ENCODE results near the gene OFD1.
"Not testable (repeated sequence)": the region's sequence is repeated elsewhere in the genome, so short reads cannot be mapped to it uniquely, and the experiment has no call there.

OFD1 gene

DNA sequence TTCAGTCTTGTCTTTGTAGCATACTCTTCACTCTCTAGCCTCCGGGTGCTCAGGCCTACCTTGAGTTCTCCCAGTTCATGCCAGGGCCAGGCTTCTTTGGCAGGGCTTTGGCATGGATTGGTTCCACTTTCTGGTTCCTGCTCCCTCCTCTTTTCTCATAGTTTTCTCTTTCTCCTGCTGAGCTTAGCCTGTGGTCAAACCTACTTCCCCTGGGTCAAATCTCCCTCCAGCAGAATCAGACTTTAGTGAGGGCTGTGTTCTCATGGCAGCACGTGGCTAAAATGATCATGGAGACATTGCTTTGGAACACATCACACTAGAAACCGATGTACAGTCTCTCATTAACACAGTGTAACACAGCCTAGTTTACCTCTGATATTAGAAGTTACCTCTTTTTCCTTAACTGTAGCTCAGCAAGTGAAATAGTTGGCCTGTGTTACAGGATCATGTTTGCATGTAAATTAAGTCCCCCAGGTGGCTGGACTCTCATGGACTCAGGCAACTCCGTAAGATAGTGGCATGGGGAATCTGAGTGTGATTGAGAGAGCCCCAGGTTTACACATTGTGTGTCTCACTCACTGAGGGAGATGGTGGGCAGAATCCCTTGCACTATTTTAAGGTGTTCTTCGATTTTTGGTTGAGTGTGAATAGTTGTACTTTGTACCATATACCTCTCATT lies 32.3 kb upstream of the OFD1 start:
- DNase-seq = no peak

DNA sequence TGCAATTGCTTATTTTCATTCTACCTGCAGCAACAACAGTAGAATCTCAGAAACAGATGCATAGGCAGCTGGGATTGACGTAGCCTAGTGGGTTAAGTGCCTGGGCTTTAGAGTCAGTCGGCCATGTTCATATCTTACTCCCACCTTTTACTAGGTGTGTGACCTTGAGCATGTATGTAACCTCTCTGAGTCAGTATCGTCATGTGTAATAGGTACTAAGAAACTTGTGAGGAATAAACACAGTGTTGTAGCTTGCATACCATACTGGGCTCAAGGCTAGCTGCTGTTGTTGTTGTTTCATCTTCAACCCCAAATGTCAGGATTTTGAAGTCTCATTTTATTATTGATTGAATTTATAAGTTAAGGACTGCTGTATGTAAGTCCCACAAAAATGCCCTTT lies 31.4 kb upstream of the OFD1 start:
- no peak for DNase-seq

DNA sequence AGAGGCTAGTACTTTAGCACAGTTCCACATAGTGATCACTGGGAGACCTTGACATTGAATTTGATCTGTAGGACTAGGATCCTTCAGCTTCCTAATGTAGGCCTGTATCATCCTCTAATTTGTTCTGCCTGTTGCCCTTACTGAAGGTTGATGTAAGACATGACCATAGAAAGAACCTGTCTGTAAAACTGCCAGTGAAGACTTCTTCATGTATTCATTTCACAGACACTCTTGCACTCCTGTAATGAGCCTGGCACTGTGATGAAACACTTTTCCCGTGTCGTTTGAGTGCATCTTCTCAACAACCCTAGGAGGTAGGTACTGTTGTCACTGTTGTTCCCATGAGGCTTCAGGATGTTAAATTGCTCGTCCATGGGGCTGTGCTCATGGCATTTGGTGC lies 31.0 kb upstream of the OFD1 start:
- no peak for DNase-seq

DNA sequence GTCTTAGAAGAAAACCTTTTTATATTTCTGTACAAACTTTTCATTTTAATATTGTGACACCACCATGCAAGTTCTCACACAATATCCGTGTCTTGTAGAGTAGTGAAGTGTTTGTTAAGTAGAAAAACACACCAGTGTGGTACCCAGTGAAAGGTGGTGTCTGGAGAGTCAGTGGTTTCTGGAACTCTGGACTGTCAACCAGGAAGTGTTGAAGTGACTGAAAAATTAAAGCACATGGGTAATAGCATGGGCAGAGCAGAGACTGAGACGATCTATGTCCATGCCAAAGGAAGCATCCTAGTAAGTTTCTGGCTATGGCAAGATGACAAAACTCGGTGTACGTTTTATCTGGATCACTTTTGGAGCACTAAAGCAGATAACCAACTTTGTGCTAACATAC lies 23.4 kb upstream of the OFD1 start:
- DNase-seq = no peak

DNA sequence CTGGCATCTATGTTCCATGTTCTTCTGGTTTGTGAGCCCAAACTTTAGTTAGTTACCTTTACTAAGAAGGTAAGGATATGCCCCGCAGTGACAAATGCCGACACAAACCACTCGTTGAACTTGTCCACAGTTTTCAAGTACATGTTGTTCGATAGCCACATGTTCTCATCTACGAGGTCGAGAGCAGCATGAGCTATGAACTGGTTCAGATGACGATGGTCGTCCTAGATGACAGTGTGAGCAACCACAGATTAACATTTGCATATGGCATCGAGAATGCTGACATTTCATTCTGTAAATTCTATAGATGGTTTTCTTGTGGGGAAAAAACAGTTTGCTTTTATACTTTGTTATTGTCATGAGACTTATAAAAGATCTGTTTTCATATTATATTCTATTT lies 18.1 kb upstream of the OFD1 start:
- no peak for DNase-seq

DNA sequence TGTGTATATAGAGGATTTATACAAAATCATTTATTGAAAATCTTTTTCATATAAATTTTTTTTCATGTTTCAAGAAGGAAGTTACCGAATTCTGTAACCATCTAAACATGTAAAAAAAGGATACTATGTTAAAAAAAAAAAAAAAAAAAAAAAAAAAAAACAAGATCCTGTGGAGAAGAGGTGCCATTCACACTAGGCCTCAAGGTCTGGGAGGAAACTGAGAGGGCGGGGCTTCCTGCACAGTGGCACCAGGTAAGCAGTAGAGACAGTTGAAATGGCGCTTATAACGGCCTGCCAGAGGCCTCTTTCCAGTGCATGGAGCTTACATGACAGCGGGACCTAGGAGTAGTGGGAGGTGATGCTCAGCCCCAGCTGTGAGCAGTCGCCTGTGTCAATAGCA lies 17.6 kb upstream of the OFD1 start:
- peak; percentile 46 for DNase-seq

DNA sequence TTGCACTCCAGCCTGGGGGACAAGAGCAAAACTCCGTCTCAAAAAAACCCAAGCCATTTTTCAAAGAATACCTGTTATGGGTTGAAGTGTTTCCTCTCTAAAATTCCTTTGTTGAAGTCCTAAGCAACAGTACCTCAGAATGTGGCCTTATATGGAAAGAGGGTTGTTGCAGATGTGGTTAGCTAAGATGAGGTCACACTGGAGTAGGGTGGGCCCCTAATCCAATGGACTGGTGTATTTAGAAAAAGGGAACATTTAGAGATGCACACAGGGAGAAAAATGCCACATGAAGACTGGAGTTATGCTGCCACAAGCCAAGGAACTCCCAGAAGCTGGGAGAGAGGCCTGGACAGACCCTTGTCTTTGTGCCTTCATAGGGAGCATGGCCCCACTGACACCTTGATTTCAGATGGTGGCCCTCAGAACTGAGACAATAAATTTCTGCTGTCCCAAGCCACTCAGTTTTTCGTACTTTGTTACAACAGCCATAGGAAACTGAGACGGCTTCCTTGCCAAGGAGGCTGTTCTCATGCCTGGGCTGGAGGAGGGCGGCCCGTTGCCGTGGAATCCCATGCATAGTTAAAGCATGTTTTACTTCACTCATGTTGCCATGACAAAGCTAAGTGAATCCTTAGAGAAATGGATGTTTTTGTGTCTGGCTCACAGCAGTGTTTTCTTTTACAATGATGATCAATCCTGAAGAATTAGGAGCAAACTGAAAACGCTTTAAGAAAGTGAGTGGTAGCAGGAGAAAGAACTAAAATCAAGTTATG lies 16.7 kb upstream of the OFD1 start:
- DNase-seq = no peak

DNA sequence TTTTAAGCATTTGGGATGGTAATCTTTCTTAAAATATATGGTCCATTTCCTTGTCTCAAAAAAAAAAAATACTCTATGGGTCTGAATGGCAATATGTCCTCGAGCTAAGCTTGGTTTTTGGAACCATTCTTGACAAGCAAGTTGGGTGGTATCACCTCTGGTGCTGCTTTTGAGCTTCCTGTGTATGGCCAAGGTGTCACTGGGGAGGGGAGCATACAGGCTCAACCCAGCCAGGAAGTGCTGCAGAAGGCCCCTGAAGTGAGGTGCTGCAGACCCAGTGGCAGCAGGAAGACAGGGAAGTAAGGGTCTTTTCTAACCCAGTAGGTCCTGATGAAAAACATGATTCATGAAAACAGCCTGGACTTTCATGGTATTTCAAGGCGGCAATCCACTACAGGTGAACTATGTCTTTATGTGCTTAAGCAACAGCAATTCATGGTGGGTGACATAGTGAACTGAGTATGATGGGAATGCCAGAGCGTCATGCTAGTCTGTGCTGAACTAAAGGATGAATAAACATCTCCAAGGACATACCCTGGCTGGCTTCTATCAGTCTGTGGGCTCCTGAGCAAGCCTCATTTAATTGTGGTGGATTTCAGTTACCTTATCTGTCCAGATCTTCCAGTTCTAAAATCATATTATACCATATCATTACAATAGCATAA lies 15.2 kb upstream of the OFD1 start:
- DNase-seq = no peak

DNA sequence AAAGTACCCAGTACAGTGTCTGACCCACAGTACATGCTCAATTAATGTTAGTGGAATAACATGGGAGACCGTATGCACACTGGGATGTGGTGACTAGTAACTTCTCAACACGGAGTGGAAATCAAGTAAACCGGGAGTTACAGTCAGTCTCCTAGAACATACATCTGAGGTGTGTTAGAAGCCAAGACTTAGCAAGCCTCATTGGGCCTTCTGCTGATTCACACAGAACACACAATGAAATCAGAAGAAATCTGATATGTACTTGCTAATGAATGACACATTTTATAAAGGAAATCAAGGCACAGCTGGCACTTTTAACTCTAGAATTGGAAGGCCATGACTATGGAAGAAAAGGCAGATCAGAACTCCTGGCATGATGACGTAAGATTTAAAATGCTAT lies 13.2 kb upstream of the OFD1 start:
- DNase-seq = no peak

DNA sequence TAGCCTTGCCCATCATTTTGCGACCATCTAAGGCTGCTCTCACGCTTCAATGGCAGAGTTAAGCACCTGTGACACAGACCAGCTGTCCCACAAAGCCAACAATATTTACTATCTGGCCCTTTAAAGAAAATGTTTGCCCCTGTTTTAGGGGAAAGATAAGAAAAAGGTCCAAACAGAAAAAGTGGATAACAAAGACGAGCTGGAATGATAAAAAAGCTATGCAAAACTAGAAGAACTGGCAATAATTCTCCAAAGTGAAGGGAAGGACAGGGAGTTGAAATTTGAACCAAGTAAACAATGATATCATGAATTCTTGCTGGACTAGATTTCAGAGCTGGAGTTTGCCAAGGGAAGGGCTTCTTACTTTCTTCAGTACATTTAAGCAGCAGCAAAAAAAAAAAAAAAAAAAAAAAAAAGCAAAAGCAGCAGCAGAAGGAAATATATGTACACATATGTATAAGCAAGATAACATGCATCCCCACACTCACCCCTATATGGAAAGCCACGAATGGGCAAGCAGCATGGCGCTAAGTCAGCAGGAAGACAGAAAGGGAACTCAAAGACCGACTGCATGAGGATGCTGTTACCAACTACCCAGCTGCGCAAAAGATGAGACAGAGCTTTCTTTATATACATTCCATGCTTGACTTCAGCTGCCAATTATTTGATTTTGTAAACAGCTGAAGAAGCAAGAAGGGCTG lies 12.6 kb upstream of the OFD1 start:
- no peak for DNase-seq

DNA sequence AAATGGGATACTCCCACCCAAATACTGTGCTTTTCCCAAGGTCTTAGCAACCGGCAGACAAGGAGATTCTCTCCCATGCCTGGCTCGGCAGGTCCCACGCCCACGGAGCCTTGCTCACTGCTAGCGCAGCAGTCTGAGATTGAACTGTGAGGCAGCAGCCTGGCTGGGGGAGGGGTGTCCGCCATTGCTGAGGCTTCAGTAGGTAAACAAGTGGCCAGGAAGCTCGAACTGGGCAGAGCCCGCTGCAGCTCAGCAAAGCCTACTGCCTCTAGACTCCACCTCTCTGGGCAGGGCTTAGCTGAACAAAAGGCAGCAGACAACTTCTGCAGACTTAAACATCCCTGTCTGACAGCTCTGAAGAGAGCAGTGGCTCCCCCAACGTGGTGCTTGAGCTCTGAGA lies 9.7 kb upstream of the OFD1 start:
- DNase-seq = peak; percentile 56

DNA sequence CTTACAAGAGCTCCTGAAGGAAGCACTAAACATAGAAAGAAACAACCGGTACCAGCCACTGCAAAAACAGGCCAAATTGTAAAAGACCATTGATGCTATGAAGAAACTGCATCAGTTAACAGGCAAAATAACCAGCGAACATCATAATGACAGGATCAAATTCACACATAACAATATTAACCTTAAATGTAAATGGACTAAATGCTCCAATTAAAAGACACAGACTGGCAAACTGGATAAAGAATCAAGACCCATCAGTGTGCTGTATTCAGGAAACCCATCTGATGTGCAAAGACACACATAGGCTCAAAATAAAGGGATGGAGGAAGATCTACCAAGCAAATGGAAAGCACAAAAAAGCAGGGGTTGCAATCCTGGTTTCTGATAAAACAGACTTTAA lies 8.0 kb upstream of the OFD1 start:
- not testable (repeated sequence) for DNase-seq

DNA sequence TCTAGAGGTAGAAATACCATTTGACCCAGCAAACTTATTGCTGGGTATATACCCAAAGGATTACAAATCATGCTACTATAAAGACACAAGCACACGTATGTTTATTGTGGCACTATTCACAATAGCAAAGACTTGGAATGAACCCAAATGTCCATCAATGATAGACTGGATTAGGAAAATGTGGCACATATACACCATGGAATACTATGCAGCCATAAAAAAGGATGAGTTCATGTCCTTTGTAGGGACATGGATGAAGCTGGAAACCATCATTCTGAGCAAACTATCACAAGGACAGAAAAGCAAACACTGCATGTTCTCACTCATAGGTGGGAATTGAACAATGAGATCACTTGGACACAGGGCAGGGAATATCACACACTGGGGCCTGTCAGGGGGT lies 4.0 kb upstream of the OFD1 start:
- DNase-seq = not testable (repeated sequence)

DNA sequence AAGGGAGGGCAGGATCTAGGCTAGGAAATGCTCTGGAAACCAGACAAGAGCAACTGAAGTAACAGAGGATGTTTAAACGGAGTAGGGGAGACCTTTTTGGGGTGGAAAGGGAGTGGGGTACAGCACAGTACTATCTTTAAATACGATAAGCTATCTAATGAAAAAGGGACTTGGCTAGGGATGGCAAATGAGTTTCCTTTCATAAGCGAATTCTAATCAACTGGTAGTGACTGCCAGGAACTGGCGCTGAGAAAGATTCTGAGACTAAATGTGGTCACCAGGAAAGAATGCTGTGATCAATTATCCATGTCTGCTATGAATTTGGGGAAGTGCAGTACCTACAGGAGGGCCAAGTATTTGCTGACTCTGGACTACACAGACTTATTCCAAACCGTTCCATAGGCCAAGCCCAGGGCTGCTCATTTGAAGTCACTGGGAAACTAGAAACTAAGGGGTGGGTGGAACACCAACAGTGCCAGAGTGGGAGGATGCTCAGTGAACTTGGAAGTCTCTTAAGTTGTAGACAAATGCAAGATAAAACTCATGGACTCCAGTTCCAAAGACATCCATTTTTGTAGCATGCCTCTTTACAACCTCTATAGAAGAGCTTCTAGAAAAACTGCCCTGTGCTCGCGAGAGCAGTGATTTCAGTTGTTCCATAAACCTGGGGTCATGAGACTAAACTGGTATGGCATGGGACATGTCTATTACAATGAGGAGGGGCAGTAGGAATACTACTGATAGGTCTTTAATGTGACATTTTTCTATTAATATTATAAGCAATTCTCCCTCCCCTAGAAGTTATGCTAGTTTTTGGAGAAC lies 2.1 kb upstream of the OFD1 start:
- DNase-seq = no peak

DNA sequence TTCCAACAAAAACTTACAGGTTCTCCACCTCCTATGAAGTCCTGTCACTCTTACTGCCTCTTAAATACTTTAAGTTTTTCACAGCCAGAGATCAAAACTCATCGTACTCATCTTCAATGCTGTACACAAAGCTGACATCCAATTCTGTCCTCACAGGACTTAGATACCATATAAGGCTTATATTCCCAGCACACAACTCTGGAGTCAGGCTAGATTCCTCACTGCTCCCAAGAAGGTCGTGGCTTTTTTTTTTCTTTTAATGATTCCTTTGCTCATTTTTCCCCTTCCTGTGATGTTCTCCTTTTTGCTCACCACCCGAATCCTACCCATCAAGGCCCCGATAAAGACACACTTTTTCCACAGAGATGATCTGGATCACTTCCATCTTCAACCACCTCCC lies 1.0 kb upstream of the OFD1 start:
- DNase-seq = no peak

DNA sequence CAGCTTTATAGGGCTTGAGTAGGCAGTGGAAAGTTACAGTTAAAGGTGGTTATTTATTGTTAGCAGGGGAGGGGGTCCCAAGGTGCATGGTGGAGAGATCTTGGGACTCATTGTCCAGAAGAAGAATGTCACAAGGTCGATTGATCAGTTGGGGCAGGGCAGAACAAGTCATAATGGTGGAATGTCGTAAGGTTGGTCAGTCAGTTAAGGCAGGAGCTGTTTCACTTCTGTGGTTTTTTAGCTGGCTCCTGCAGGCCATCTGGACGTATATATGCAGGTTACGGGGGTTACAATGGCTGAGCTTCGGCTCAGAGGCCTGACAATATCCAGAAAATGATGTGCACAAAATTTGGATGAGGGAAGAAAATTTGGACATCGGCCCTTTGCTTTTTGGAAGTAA lies 7.1 kb downstream of the OFD1 start:
- no peak for DNase-seq

DNA sequence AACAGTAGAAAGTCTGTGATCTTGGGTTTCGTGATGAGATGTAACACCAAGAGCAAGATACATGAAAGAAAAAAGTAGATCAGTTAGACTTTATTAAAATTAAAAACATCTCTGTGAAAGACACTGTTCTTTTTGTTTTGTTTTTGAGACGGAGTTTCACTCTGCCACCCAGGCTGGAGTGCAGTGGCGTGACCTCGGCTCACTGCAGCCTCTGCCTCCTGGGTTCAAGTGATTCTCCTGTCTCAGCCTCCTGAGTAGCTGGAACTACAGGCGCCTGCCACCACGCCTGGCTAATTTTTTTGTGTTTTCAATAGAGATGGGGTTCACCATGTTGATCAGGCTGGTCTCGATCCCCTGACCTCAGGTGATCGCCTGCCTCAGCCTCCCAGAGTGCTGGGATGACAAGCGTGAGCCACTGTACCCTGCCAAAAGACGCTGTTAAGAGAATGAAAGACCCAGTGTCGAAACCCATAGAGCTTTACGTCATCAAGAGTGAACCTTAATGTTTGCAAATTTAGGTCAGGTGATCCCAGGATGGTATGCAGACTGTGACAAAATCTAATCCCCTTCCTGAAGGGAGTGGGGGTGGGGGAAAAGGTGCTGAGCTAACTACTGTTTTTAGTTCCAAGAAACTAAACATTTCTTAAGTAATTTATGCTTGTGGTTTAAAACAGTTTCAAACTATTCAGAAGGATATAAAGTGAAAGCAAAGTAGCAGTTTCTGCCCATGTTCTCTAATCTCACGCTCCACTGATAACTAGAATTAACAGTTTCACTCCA lies 8.0 kb downstream of the OFD1 start:
- DNase-seq = no peak

DNA sequence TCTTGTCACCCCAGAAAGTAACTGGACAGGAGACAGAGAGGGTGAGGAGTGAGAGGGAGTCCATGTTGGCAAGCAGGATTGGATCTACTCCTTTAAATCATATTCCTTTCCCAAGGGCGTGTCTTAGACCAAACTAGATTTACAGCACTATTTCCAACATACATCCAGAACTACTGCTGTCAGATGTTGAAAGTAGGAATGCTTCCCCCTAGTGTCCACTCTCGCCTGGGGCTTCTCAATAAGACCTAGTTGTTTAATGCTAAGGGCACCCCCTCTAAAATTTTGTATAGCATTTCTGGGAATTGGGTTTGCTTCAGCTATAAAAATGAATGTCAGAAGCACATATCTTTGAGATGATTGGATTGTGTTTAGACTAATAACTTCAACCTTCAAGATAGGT lies 13.3 kb downstream of the OFD1 start:
- no peak for DNase-seq

DNA sequence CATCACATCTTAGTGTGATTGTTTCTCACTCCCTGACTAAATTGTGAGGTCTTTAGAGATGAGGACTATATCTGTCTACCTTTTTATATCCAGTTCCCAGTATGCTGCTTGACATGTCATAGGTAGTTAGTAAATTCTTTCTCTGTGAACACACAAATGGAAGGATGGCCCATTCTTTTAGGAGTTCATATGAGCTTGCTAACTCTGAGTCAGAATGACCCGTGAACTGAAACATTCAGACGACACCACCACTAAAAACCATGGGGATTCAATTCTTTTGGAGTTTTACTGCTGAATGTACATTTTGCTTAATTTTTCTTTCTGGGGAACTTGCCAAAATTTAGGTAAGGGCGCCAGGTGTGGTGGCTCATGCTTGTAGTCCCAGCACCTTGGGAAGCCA lies 13.9 kb downstream of the OFD1 start:
- DNase-seq = no peak

DNA sequence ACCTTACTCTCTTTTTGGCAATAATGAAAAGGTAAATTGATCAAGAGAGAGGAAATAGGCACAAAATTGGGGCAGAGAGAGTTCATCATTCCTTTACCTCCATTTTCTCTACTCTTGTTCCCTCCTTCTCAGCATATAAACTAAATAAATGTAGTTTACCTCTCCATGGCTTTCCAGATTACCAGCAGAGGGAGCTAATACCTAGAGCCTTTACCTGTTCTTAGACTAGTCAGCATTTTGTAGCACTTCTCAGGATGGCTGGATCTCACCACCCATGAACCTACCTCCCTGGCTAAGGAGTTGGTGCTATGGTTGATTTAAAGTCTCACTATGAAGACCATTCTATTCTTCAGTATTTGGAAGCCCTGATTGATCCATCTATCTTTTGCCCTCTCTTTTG lies 15.7 kb downstream of the OFD1 start:
- DNase-seq = no peak

DNA sequence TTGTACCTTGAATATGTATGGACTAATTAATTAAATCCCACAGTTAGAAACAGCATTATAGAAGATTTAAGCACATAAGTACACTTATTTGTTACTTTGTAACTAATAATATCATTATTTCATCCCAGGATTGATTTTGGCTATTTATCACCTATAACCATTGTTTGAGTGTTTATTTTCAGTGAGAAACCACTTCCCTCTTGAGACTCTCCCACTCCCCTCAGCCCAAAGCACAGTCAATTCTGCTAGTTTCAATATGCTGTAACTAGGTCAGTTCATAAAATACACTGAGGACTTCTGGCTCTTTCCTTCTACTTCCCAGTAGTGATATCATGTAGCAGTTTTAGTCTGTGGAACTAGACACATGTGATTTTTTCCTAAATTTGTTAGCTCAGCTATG lies 16.3 kb downstream of the OFD1 start:
- DNase-seq = no peak

DNA sequence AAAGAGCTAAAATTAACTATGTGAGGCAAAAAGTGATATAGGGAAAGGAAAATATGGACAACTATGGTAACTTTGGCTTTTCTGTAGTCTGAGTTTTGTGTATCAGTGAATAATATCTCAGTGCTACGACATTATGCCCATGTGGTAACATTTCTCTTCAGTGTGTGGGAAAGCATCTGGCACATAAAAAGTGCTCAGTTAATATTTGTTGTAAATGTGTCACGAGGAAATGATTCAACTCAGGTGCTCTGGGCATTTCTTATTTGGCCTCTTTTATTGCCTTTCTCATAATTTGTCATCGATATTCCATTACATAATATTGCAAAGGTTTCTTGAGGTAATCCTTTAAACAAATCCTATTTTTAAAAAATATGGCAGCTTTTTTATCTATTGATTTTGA lies 17.6 kb downstream of the OFD1 start:
- no peak for DNase-seq
